SK-N-SH (cell line): ENCODE results near the gene CBLN2. TPM values are rescaled to one million over a fixed set of nuclear protein-coding genes. Genes with fewer than 3 reads are reported as not detected.
A peak's percentile ranks its signal among the peaks of the same experiment; 100 is the strongest.

Source experiments
- CTCF ChIA-PET: fragments of 300-600, 350-600 bp; formaldehyde crosslinking; extraction: SDS; loops from one replicate; lab custom pipeline; 2021; lab: Yijun Ruan, JAX
- POLR2A ChIA-PET: fragments of 350-600 bp; sonication (Branson Sonifier 250); formaldehyde crosslinking; extraction: SDS; loops from one replicate; lab custom pipeline; 2020; ENCODE audit warnings: antibody characterized with exemption, inconsistent platforms; lab: Yijun Ruan, JAX
- DNase-seq: peaks from one replicate; pipeline ENCODE4 v3.0.0; 2012
- H2AFZ ChIP-seq: fragments of 200-600 bp; sonication (generic); 2 replicates; pipeline ENCODE4 v1.8.1; 2016; ENCODE audit warnings: antibody characterized with exemption, mild to moderate bottlenecking, low read depth
- H3F3A ChIP-seq: fragments of 200-600 bp; sonication (generic); replicated peaks from 2 replicates; pipeline ENCODE3; 2016; ENCODE audit warnings: antibody characterized with exemption, mild to moderate bottlenecking; ENCODE audit not compliant: insufficient read depth
- H3K27ac ChIP-seq, 2 experiments: fragments of 200-500 bp in 1 of 2; fragments of 200-600 bp in 1 of 2; sonication (Bioruptor generic) in 1 of 2; sonication (generic), shearing (Covaris generic) in 1 of 2; 2 replicates each; pipeline versions ENCODE4 v1.5.1 to v1.6.1; 2014 to 2016; ENCODE audit warnings: low read depth in 2 of 2, inconsistent platforms in 1 of 2, low read length in 1 of 2, mild to moderate bottlenecking in 1 of 2, mixed read lengths in 1 of 2
- H3K27me3 ChIP-seq: fragments of 200-600 bp; sonication (generic), shearing (Covaris generic); 2 replicates; pipeline ENCODE4 v1.6.1; 2016; ENCODE audit warnings: mixed run types; ENCODE audit not compliant: insufficient read depth
- H3K36me3 ChIP-seq, 2 experiments: fragments of 200-500 bp in 1 of 2; fragments of 200-600 bp in 1 of 2; sonication (Bioruptor generic) in 1 of 2; sonication (generic) in 1 of 2; replicated peaks in 1 of 2; 2 replicates each; pipeline versions ENCODE3 to v1.5.1; 2014 to 2016; ENCODE audit warnings: low read length in 1 of 2, mild to moderate bottlenecking in 1 of 2; ENCODE audit not compliant: insufficient read depth in 2 of 2, control insufficient read depth in 1 of 2
- H3K4me1 ChIP-seq, 2 experiments: fragments of 200-500 bp in 1 of 2; fragments of 200-600 bp in 1 of 2; sonication (Bioruptor generic) in 1 of 2; sonication (generic), shearing (Covaris generic) in 1 of 2; 2 replicates each; pipeline versions ENCODE4 v1.5.1 to v1.6.1; 2014 to 2016; ENCODE audit warnings: low read depth in 1 of 2, low read length in 1 of 2, mixed run types in 1 of 2; ENCODE audit not compliant: insufficient read depth in 2 of 2, control insufficient read depth in 1 of 2
- H3K4me2 ChIP-seq: fragments of 200-600 bp; sonication (generic), shearing (Covaris generic); 2 replicates; pipeline ENCODE4 v1.6.1; 2017; ENCODE audit warnings: mixed run types
- H3K4me3 ChIP-seq, 2 experiments: fragments of 200-500 bp in 1 of 2; fragments of 200-600 bp in 1 of 2; sonication (Bioruptor generic) in 1 of 2; sonication (generic), shearing (Covaris generic) in 1 of 2; 2 replicates each; pipeline versions ENCODE4 v1.5.1 to v1.8.1; 2014 to 2016; ENCODE audit warnings: low read depth in 2 of 2, inconsistent platforms in 1 of 2, low read length in 1 of 2, mild to moderate bottlenecking in 1 of 2, mixed read lengths in 1 of 2, moderate library complexity in 1 of 2
- H3K79me2 ChIP-seq: fragments of 200-600 bp; sonication (generic); 2 replicates; pipeline ENCODE4 v1.8.1; 2017; ENCODE audit warnings: mild to moderate bottlenecking; ENCODE audit not compliant: insufficient read depth
- H3K9ac ChIP-seq: fragments of 200-600 bp; sonication (generic); 2 replicates; pipeline ENCODE4 v1.6.1; 2017; ENCODE audit warnings: mixed run types
- H3K9me2 ChIP-seq: fragments of 200-600 bp; sonication (generic); 2 replicates; pipeline ENCODE4 v1.6.1; 2017; ENCODE audit warnings: mixed run types
- H3K9me3 ChIP-seq: fragments of 200-600 bp; sonication (generic); 2 replicates; pipeline ENCODE4 v1.6.1; 2017; ENCODE audit warnings: mixed run types, mild to moderate bottlenecking, moderate library complexity
- H4K20me1 ChIP-seq: fragments of 200-600 bp; sonication (generic); 2 replicates; pipeline ENCODE4 v1.6.1; 2017; ENCODE audit warnings: mild to moderate bottlenecking, mixed run types; ENCODE audit not compliant: insufficient read depth
- CHD2 ChIP-seq: fragments of 150-350 bp; IDR thresholded peaks from 2 replicates; pipeline ENCODE4 v1.6.1; 2018; ENCODE audit warnings: low read length; ENCODE audit not compliant: partially characterized antibody
- ELF1 ChIP-seq: IDR thresholded peaks from 2 replicates; pipeline ENCODE4 v1.4.0; 2012
- EZH2phosphoT487 ChIP-seq: fragments of 200-600 bp; sonication (generic); IDR thresholded peaks from 2 replicates; pipeline ENCODE4 v1.6.1; 2017; ENCODE audit warnings: low read depth, mixed run types, mild to moderate bottlenecking, antibody characterized with exemption, moderate library complexity, borderline replicate concordance
- GATA2 ChIP-seq: sonication (generic); formaldehyde crosslinking; IDR thresholded peaks from 2 replicates; pipeline ENCODE4 v1.5.0; 2020; ENCODE audit warnings: mild to moderate bottlenecking, missing genetic modification reagents
- JUND ChIP-seq: IDR thresholded peaks from 2 replicates; pipeline ENCODE4 v1.4.0; 2012
- NRF1 ChIP-seq: IDR thresholded peaks from 2 replicates; pipeline ENCODE4 v1.6.1; 2012; ENCODE audit warnings: low read depth, mild to moderate bottlenecking, low read length
- POLR2AphosphoS5 ChIP-seq: IDR thresholded peaks from 2 replicates; pipeline ENCODE4 v1.6.1; 2012; ENCODE audit warnings: low read depth, low read length
- RAD21 ChIP-seq: IDR thresholded peaks from 2 replicates; pipeline ENCODE4 v1.6.1; 2012; ENCODE audit warnings: mild to moderate bottlenecking, low read length
- SMC3 ChIP-seq: IDR thresholded peaks from 2 replicates; pipeline ENCODE4 v1.6.1; 2012; ENCODE audit warnings: low read depth, low read length, improper control_type of control experiment
- TAF1 ChIP-seq: IDR thresholded peaks from 2 replicates; pipeline ENCODE4 v1.6.1; 2012; ENCODE audit warnings: low read depth, mild to moderate bottlenecking, low read length, moderate library complexity, borderline replicate concordance
- WGBS: methylation state at CpG from one replicate; pipeline ENCODE4 v1.1.6; 2017; ENCODE audit warnings: low lambda C conversion rate; 5-methylcytosine and 5-hydroxymethylcytosine counted together
- polyA plus RNA-seq, 3 experiments: library from polyadenylated mRNA; depleted of rRNA; stranded (reverse); fragments of >200 nt; gene quantifications; 2 replicates each; pipeline ENCODE4 v1.2.3, GENCODE V29; 2012
- TF ChIP-seq, protein P1 (sequence below): fragments of 200-600 bp; sonication (generic); IDR thresholded peaks from 2 replicates; pipeline ENCODE4 v1.6.1; 2017; ENCODE audit warnings: antibody characterized with exemption, mild to moderate bottlenecking, moderate library complexity
- TF ChIP-seq, protein P2 (sequence below): IDR thresholded peaks from 2 replicates; pipeline ENCODE4 v1.4.0; 2012; ENCODE audit warnings: low read depth
- TF ChIP-seq, protein P3 (sequence below): fragments of 150-350 bp; IDR thresholded peaks from 2 replicates; pipeline ENCODE4 v1.6.1; 2016; ENCODE audit warnings: mild to moderate bottlenecking, low read depth, low read length
- TF ChIP-seq, protein P4 (sequence below): IDR thresholded peaks from 2 replicates; pipeline ENCODE4 v1.4.0; 2012; ENCODE audit warnings: low read depth, borderline replicate concordance
- TF ChIP-seq, protein P5 (sequence below): IDR thresholded peaks from 2 replicates; pipeline ENCODE4; 2012
- TF ChIP-seq, protein P6 (sequence below): fragments of 150-350 bp; IDR thresholded peaks from 2 replicates; pipeline ENCODE4 v1.6.1; 2017; ENCODE audit warnings: antibody characterized with exemption, low read length, low read depth, borderline replicate concordance

CBLN2 gene
- polyA plus RNA-seq (2012; rRNA removed) = 0.28 and 0.37 TPM in 2 replicates
- polyA plus RNA-seq (2012; cell fraction: cytosol; rRNA removed) = 0.33 and 0.34 TPM in 2 replicates
- polyA plus RNA-seq (2012; cell fraction: nucleus; rRNA removed) = 0.31 and 0.70 TPM in 2 replicates

DNA sequence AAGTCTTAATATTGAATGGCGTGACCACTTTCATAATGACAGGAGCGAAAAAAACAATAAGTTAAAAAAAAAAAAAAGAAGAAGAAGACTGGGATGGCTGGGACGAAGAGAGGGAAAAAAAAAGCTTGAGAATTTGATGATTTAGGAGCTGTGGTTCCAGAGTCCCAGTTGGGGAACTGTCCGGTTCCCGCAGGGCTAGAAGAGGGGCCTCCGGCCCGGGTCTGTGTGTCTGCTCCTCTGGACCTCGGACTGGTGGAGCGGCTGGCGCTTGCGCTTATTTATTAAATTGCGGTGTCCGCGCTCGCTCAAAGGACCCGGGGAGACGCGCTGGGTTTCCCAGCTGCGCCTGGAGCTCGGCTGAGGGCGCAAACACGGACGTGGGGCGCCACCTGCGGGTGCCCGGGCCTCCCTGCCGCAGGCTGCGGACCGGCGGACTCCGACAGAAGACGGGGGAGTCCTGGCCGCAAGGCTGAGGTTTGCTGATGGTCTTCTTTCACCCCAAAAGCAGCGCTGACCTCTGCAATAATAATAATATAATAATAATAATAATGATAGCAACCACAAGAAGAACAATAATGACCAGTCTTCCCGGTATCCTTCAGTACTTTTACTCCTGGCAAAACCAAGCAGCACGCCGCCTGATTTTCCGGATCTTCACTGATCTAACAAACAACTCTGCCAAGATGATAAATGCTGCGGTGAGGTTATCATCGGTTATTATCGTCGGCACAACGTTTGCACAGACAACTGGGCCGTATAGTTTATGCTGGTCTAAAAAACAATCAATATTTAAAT lies at the start of gene CBLN2:
TSS of gene CBLN2 (minus strand) at position 251 of the 795 bp plus-strand sequence. CDS start 2,182 bp downstream, outside the sequence.
- no peaks in the 10 kb centered on the region for H3K79me2 ChIP-seq
- CTCF ChIA-PET = interaction anchor here (0.6 to 1.9 kb wide), 24 partner anchors 8 to 1978 kb away, joined by 3 to 8 read pairs (median 3); no protein-coding TSS in a partner anchor
- peaks cover 0 to 5% of the 10 kb centered on the region in 2 experiments; a peak in 2 of 4 replicates for H3K4me1 ChIP-seq
- TF ChIP-seq EZH2phosphoT487 (no peak), RAD21 (peak; percentile 91), NRF1 (0 out of 2 replicates have a peak, but pooled peaks have one; percentile 16), ELF1 (no peak), SMC3 (peak; percentile 88), TAF1 (no peak), POLR2AphosphoS5 (no peak), CHD2 (peak; percentile 14), GATA2 (0 out of 2 replicates have a peak, but pooled peaks have one; percentile 5), JUND (no peak)
- TF ChIP-seq, protein P1, sequence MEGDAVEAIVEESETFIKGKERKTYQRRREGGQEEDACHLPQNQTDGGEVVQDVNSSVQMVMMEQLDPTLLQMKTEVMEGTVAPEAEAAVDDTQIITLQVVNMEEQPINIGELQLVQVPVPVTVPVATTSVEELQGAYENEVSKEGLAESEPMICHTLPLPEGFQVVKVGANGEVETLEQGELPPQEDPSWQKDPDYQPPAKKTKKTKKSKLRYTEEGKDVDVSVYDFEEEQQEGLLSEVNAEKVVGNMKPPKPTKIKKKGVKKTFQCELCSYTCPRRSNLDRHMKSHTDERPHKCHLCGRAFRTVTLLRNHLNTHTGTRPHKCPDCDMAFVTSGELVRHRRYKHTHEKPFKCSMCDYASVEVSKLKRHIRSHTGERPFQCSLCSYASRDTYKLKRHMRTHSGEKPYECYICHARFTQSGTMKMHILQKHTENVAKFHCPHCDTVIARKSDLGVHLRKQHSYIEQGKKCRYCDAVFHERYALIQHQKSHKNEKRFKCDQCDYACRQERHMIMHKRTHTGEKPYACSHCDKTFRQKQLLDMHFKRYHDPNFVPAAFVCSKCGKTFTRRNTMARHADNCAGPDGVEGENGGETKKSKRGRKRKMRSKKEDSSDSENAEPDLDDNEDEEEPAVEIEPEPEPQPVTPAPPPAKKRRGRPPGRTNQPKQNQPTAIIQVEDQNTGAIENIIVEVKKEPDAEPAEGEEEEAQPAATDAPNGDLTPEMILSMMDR = peak; percentile 78
- TF ChIP-seq, protein P2, sequence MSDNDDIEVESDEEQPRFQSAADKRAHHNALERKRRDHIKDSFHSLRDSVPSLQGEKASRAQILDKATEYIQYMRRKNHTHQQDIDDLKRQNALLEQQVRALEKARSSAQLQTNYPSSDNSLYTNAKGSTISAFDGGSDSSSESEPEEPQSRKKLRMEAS = no peak
- TF ChIP-seq, protein P3, sequence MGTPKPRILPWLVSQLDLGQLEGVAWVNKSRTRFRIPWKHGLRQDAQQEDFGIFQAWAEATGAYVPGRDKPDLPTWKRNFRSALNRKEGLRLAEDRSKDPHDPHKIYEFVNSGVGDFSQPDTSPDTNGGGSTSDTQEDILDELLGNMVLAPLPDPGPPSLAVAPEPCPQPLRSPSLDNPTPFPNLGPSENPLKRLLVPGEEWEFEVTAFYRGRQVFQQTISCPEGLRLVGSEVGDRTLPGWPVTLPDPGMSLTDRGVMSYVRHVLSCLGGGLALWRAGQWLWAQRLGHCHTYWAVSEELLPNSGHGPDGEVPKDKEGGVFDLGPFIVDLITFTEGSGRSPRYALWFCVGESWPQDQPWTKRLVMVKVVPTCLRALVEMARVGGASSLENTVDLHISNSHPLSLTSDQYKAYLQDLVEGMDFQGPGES = no peak
- TF ChIP-seq, protein P4, sequence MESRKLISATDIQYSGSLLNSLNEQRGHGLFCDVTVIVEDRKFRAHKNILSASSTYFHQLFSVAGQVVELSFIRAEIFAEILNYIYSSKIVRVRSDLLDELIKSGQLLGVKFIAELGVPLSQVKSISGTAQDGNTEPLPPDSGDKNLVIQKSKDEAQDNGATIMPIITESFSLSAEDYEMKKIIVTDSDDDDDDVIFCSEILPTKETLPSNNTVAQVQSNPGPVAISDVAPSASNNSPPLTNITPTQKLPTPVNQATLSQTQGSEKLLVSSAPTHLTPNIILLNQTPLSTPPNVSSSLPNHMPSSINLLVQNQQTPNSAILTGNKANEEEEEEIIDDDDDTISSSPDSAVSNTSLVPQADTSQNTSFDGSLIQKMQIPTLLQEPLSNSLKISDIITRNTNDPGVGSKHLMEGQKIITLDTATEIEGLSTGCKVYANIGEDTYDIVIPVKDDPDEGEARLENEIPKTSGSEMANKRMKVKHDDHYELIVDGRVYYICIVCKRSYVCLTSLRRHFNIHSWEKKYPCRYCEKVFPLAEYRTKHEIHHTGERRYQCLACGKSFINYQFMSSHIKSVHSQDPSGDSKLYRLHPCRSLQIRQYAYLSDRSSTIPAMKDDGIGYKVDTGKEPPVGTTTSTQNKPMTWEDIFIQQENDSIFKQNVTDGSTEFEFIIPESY = no peak
- TF ChIP-seq, protein P5, sequence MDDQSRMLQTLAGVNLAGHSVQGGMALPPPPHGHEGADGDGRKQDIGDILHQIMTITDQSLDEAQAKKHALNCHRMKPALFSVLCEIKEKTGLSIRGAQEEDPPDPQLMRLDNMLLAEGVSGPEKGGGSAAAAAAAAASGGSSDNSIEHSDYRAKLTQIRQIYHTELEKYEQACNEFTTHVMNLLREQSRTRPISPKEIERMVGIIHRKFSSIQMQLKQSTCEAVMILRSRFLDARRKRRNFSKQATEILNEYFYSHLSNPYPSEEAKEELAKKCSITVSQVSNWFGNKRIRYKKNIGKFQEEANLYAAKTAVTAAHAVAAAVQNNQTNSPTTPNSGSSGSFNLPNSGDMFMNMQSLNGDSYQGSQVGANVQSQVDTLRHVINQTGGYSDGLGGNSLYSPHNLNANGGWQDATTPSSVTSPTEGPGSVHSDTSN = no peak
- TF ChIP-seq, protein P6, sequence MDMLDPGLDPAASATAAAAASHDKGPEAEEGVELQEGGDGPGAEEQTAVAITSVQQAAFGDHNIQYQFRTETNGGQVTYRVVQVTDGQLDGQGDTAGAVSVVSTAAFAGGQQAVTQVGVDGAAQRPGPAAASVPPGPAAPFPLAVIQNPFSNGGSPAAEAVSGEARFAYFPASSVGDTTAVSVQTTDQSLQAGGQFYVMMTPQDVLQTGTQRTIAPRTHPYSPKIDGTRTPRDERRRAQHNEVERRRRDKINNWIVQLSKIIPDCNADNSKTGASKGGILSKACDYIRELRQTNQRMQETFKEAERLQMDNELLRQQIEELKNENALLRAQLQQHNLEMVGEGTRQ = no peak
- TF ChIP-seq, all 33 proteins: peak for 6
- Histone ChIP-seq H3K9ac (no peak within 1 kb of the TSS), H3K27me3 (peaks cover 34% of the 10 kb centered on the region), H3K4me2 (peak within 1 kb of the TSS; percentile 91), H3K36me3 (no peaks in the 10 kb centered on the region), H3K27ac (no peak within 1 kb of the TSS; a peak in 1 of 4 replicates), H3K4me3 (peak within 1 kb of the TSS; percentile 49 to 71), H2AFZ (peak within 1 kb of the TSS; percentile 65; the same call in 1 of the 2 replicates), H3F3A (peaks cover 2% of the 10 kb centered on the region), H4K20me1 (no peaks in the 10 kb centered on the region), H3K9me2 (no peaks in the 10 kb centered on the region), H3K9me3 (no peaks in the 10 kb centered on the region)
- POLR2A ChIA-PET = interaction anchor here (0.6 kb wide), 2 partner anchors 574 to 1146 kb away, joined by 3 read pairs; no protein-coding TSS in a partner anchor
- DNase-seq = peak; percentile 92
- 3% methylated on average over 34 of the region's 44 CpGs for WGBS
